NT2/D1 (cell line): ENCODE measurements around the gene DDX23.

Experiments
- SUZ12 ChIP-seq: IDR thresholded peaks from 2 replicates; pipeline ENCODE4 v1.6.1; 2011; ENCODE audit not compliant: insufficient read length, insufficient read depth; ENCODE audit errors: extremely low read depth
- YY1 ChIP-seq: IDR thresholded peaks from 2 replicates; pipeline ENCODE4 v1.6.1; 2011; ENCODE audit not compliant: insufficient read length, insufficient read depth
- ZNF274 ChIP-seq: IDR thresholded peaks from 2 replicates; pipeline ENCODE4 v1.6.1; 2011; ENCODE audit warnings: mild to moderate bottlenecking, low read depth, low read length

GRCh38 chr12:48899651-48900050 is 47.7 kb upstream of the DDX23 start:
- TF ChIP-seq YY1: no peak
- no peak for TF ChIP-seq ZNF274
- TF ChIP-seq SUZ12: no peak
